CD4-positive, alpha-beta memory T cell (primary cell): Measurements from ENCODE around the gene METAP1D. TPM values are rescaled to one million over a fixed set of nuclear protein-coding genes. Genes with fewer than 3 reads are reported as not detected.

Experiments used
- CTCF ChIA-PET: fragments of 350-600 bp; sonication (Branson Sonifier 250); formaldehyde crosslinking; loops from one replicate; lab custom pipeline; 2021; ENCODE audit warnings: inconsistent platforms; ENCODE audit not compliant: partially characterized antibody; lab: Charles Lee
- POLR2A ChIA-PET: fragments of 350-600 bp; sonication (Branson Sonifier 250); formaldehyde crosslinking; loops from one replicate; lab custom pipeline; 2021; ENCODE audit not compliant: partially characterized antibody; lab: Charles Lee
- DNase-seq, 5 donors: peaks; one replicate each; pipeline versions ENCODE4 v3.0.0 to v3.0.0-alpha.2; 2020 to 2022; ENCODE audit warnings: mixed read lengths in 1 of 5
- H3K27ac ChIP-seq: one replicate; pipeline ENCODE4 v1.7.0; 2013; ENCODE audit warnings: low read depth, low read length
- H3K27me3 ChIP-seq: 2 replicates; pipeline ENCODE4 v1.7.0; 2013; ENCODE audit warnings: mild to moderate bottlenecking, low read length, moderate library complexity; ENCODE audit not compliant: insufficient read depth
- H3K36me3 ChIP-seq: 2 replicates; pipeline ENCODE4 v1.7.0; 2013; ENCODE audit warnings: mild to moderate bottlenecking, low read length, moderate library complexity; ENCODE audit not compliant: insufficient read depth
- H3K4me1 ChIP-seq: 2 replicates; pipeline ENCODE4 v1.7.0; 2013; ENCODE audit warnings: mild to moderate bottlenecking, low read length, moderate library complexity; ENCODE audit not compliant: insufficient read depth
- H3K4me3 ChIP-seq, 2 donors: one replicate each; pipeline ENCODE4 v1.7.0; 2013; ENCODE audit warnings: low read length in 2 of 2, mild to moderate bottlenecking in 1 of 2
- H3K9me3 ChIP-seq, 2 donors: one replicate each; pipeline ENCODE4 v1.7.0; 2013; ENCODE audit warnings: low read length in 2 of 2, control low read depth in 1 of 2; ENCODE audit not compliant: control insufficient read depth in 1 of 2
- H3K27ac Mint-ChIP-seq, 7 donors: one replicate each; pipeline ENCODE4 v1.8.0; 2020 to 2021; ENCODE audit warnings: mixed read lengths in 7 of 7, mild to moderate bottlenecking in 6 of 7, inconsistent platforms in 3 of 7, moderate library complexity in 3 of 7
- H3K27me3 Mint-ChIP-seq, 2 donors: one replicate each; pipeline ENCODE4 v1.8.0; 2020 to 2021; ENCODE audit warnings: mixed read lengths in 2 of 2
- H3K36me3 Mint-ChIP-seq, 2 donors: one replicate each; pipeline ENCODE4 v1.8.0; 2020 to 2021; ENCODE audit warnings: mixed read lengths in 2 of 2, inconsistent platforms in 1 of 2, mild to moderate bottlenecking in 1 of 2
- H3K4me1 Mint-ChIP-seq, 4 donors: one replicate each; pipeline ENCODE4 v1.8.0; 2020 to 2021; ENCODE audit warnings: mixed read lengths in 4 of 4, mild to moderate bottlenecking in 1 of 4
- H3K4me3 Mint-ChIP-seq, 8 donors: one replicate each; pipeline ENCODE4 v1.8.0; 2020 to 2021; ENCODE audit warnings: mixed read lengths in 8 of 8, mild to moderate bottlenecking in 7 of 8, moderate library complexity in 6 of 8, inconsistent platforms in 3 of 8
- H3K9me3 Mint-ChIP-seq, 8 donors: one replicate each; pipeline ENCODE4 v1.8.0; 2020 to 2021; ENCODE audit warnings: mixed read lengths in 8 of 8, mild to moderate bottlenecking in 5 of 8, inconsistent platforms in 3 of 8, moderate library complexity in 1 of 8
- intact Hi-C: fragments of 100-400 bp; cut with micrococcal nuclease; formaldehyde crosslinking; loops from one replicate; pipeline ENCODE4 v1.15.1; 2023
- polyA plus RNA-seq, 2 donors: library from polyadenylated mRNA; unstranded; fragments of 300-500 nt; fragmentation: Illumina TruSeq; gene quantifications; one replicate each; pipeline ENCODE4 v1.2.3, GENCODE V29; 2021
- total RNA-seq, 2 experiments: library from RNA; stranded (reverse); gene quantifications; one replicate each; pipeline ENCODE4 v1.2.3, GENCODE V29; 2021

The METAP1D gene
- total and polyA plus RNA-seq, 4 experiments from 2014 or later: 3.5 to 7.3 (median 6.5) TPM

- POLR2A ChIA-PET: no interaction called here
- peaks cover 52% of the 10 kb centered on the region for H3K27me3 ChIP-seq
- Mint-ChIP-seq H3K27ac (peak overlapping the region in 4 of 7 donors; percentile 53 to 94 (median 88)), H3K9me3 (peaks cover 0 to 34% (median 11%) of the 10 kb centered on the region in 8 donors), H3K4me3 (peak overlapping the region in 6 of 8 donors; percentile 18 to 69 (median 40)), H3K27me3 (peaks cover 53 to 61% of the 10 kb centered on the region in 2 donors), H3K4me1 (peaks cover 7 to 37% (median 23%) of the 10 kb centered on the region in 4 donors), H3K36me3 (peaks cover 0 to 6% of the 10 kb centered on the region in 2 donors)
- H3K4me3 ChIP-seq: no peak overlapping the region
- intact Hi-C loops: loop anchor here (10.0 kb wide), 1 partner anchor 1255 kb away; no protein-coding TSS in a partner anchor
- H3K27ac ChIP-seq: no peak overlapping the region
- no peaks in the 10 kb centered on the region for H3K36me3 ChIP-seq
- peaks cover 30% of the 10 kb centered on the region for H3K4me1 ChIP-seq
- CTCF ChIA-PET: no interaction called here
- H3K9me3 ChIP-seq: no peaks in the 10 kb centered on the region
- DNase-seq: peak in 1 of 5 donors; percentile 1
Observed at GRCh38 chr2:172079838-172080640, 80.3 kb downstream of the METAP1D start.

GRCh38 chr2:172080641-172081220, 81.0 kb downstream of the METAP1D start:
- CTCF ChIA-PET: interaction anchor here (1.1 kb wide), 1 partner anchor 26 kb away, joined by 3 read pairs; no protein-coding TSS in a partner anchor
- H3K36me3 ChIP-seq: no peaks in the 10 kb centered on the region
- H3K9me3 ChIP-seq: no peaks in the 10 kb centered on the region
- H3K27ac Mint-ChIP-seq: peak overlapping the region in 3 of 7 donors; percentile 81 to 94 (median 94)
- peaks cover 13 to 44% (median 30%) of the 10 kb centered on the region in 4 donors for H3K4me1 Mint-ChIP-seq
- H3K4me3 ChIP-seq: no peak overlapping the region
- H3K36me3 Mint-ChIP-seq: peaks cover 0 to 12% of the 10 kb centered on the region in 2 donors
- peaks cover 56 to 64% of the 10 kb centered on the region in 2 donors for H3K27me3 Mint-ChIP-seq
- H3K4me3 Mint-ChIP-seq: peak overlapping the region in 4 of 8 donors; percentile 42 to 66 (median 62)
- DNase-seq: peak in 2 of 5 donors; percentile 4 to 10
- peaks cover 0 to 41% (median 15%) of the 10 kb centered on the region in 8 donors for H3K9me3 Mint-ChIP-seq
- peaks cover 59% of the 10 kb centered on the region for H3K27me3 ChIP-seq
- H3K4me1 ChIP-seq: peaks cover 37% of the 10 kb centered on the region
- H3K27ac ChIP-seq: no peak overlapping the region
- intact Hi-C loops: loop anchor here (10.0 kb wide), 1 partner anchor 1256 kb away; no protein-coding TSS in a partner anchor
- POLR2A ChIA-PET: interaction anchor here (14.0 kb wide), 1 partner anchor 20 kb away, joined by 186 read pairs; the partner anchor contains the start of gene DLX2

GRCh38 chr2:172081221-172082022, 81.7 kb downstream of the METAP1D start:
- ChIA-PET POLR2A (interaction anchor here (2.3 to 14.0 kb wide), 2 partner anchors 10 to 20 kb away, joined by 17 to 186 read pairs; partner anchors contain the start of gene DLX2), CTCF (interaction anchor here (1.1 to 2.0 kb wide), 3 partner anchors 10 to 25 kb away, joined by 3 to 5 read pairs (median 3); no protein-coding TSS in a partner anchor)
- peak in 3 of 5 donors; percentile 3 to 24 (median 8) for DNase-seq
- H3K27ac Mint-ChIP-seq: peak overlapping the region in 5 of 7 donors; percentile 12 to 99 (median 25)
- H3K27me3 ChIP-seq: peaks cover 66% of the 10 kb centered on the region
- H3K36me3 ChIP-seq: no peaks in the 10 kb centered on the region
- H3K4me3 Mint-ChIP-seq: peak overlapping the region in 4 of 8 donors; percentile 32 to 42 (median 35)
- H3K27ac ChIP-seq: no peak overlapping the region
- peaks cover 0 to 13% of the 10 kb centered on the region in 2 donors for H3K36me3 Mint-ChIP-seq
- H3K9me3 Mint-ChIP-seq: peaks cover 0 to 43% (median 16%) of the 10 kb centered on the region in 8 donors
- H3K4me1 Mint-ChIP-seq: peaks cover 16 to 49% (median 36%) of the 10 kb centered on the region in 4 donors
- H3K4me1 ChIP-seq: peaks cover 44% of the 10 kb centered on the region
- intact Hi-C loops: loop anchor here (10.0 kb wide), 1 partner anchor 1257 kb away; no protein-coding TSS in a partner anchor
- H3K27me3 Mint-ChIP-seq: peaks cover 58 to 67% of the 10 kb centered on the region in 2 donors
- H3K4me3 ChIP-seq: no peak overlapping the region
- no peaks in the 10 kb centered on the region for H3K9me3 ChIP-seq

- ChIA-PET POLR2A (interaction anchor here (2.3 to 14.0 kb wide), 2 partner anchors 9 to 19 kb away, joined by 17 to 186 read pairs; partner anchors contain the start of gene DLX2), CTCF (interaction anchor here (0.6 to 2.0 kb wide), 5 partner anchors 9 to 379 kb away, joined by 3 to 5 read pairs (median 3); no protein-coding TSS in a partner anchor)
- no peaks in the 10 kb centered on the region for H3K9me3 ChIP-seq
- peaks cover 62 to 71% of the 10 kb centered on the region in 2 donors for H3K27me3 Mint-ChIP-seq
- peaks cover 0 to 14% of the 10 kb centered on the region in 2 donors for H3K36me3 Mint-ChIP-seq
- H3K27me3 ChIP-seq: peaks cover 75% of the 10 kb centered on the region
- peaks cover 20 to 58% (median 44%) of the 10 kb centered on the region in 4 donors for H3K4me1 Mint-ChIP-seq
- peak in 2 of 5 donors; percentile 3 for DNase-seq
- H3K4me3 Mint-ChIP-seq: peak overlapping the region; percentile 6 to 85 (median 26)
- intact Hi-C loops: loop anchor here (10.0 kb wide), 1 partner anchor 1258 kb away; no protein-coding TSS in a partner anchor
- peaks cover 0 to 52% (median 16%) of the 10 kb centered on the region in 8 donors for H3K9me3 Mint-ChIP-seq
- peak overlapping the region in 6 of 7 donors; percentile 12 to 99 (median 74) for H3K27ac Mint-ChIP-seq
- H3K36me3 ChIP-seq: no peaks in the 10 kb centered on the region
- no peak overlapping the region for H3K27ac ChIP-seq
- H3K4me1 ChIP-seq: peaks cover 53% of the 10 kb centered on the region
- no peak overlapping the region for H3K4me3 ChIP-seq
Observed at GRCh38 chr2:172082105-172082943, 82.6 kb downstream of the METAP1D start.

- H3K27me3 ChIP-seq: peaks cover 83% of the 10 kb centered on the region
- peaks cover 69 to 75% of the 10 kb centered on the region in 2 donors for H3K27me3 Mint-ChIP-seq
- H3K27ac ChIP-seq: no peak overlapping the region
- peak overlapping the region in 7 of 8 donors; percentile 10 to 89 (median 69) for H3K4me3 Mint-ChIP-seq
- H3K4me1 Mint-ChIP-seq: peaks cover 22 to 66% (median 51%) of the 10 kb centered on the region in 4 donors
- no peak overlapping the region for H3K4me3 ChIP-seq
- H3K27ac Mint-ChIP-seq: peak overlapping the region in 5 of 7 donors; percentile 43 to 99 (median 88)
- no peaks in the 10 kb centered on the region for H3K9me3 ChIP-seq
- ChIA-PET POLR2A (interaction anchor here (2.3 to 14.0 kb wide), 2 partner anchors 9 to 18 kb away, joined by 17 to 186 read pairs; partner anchors contain the start of gene DLX2), CTCF (interaction anchor here (0.6 to 2.0 kb wide), 4 partner anchors 20 to 379 kb away, joined by 3 to 5 read pairs (median 4); no protein-coding TSS in a partner anchor)
- H3K9me3 Mint-ChIP-seq: peaks cover 0 to 60% (median 17%) of the 10 kb centered on the region in 8 donors
- H3K4me1 ChIP-seq: peaks cover 59% of the 10 kb centered on the region
- intact Hi-C loops: loop anchor here (10.0 kb wide), 1 partner anchor 1258 kb away; no protein-coding TSS in a partner anchor
- H3K36me3 ChIP-seq: no peaks in the 10 kb centered on the region
- peak in 3 of 5 donors; percentile 9 to 18 (median 17) for DNase-seq
- peaks cover 0 to 19% of the 10 kb centered on the region in 2 donors for H3K36me3 Mint-ChIP-seq
Observed at GRCh38 chr2:172082944-172083627, 83.3 kb downstream of the METAP1D start.
